GM13976 (cell line): ENCODE results near the gene SH2D3C.

Experiments used
- DNase-seq: peaks from one replicate; pipeline ENCODE4 v3.0.0; 2012; ENCODE audit warnings: low spot score
- CTCF ChIP-seq: IDR thresholded peaks from 2 replicates; pipeline ENCODE4 v1.5.1; 2012; ENCODE audit warnings: borderline replicate concordance, mild to moderate bottlenecking; ENCODE audit not compliant: insufficient read depth; ENCODE audit errors: extremely low read depth, missing control alignments, control extremely low read depth
- in situ Hi-C: fragments of 300-500 bp; cut with MboI; formaldehyde crosslinking; loops from one replicate; pipeline ENCODE4 v1.12.0; 2022; ENCODE audit warnings: low sequenced_read_pairs, mixed read lengths, inconsistent platforms; ENCODE audit not compliant: unreplicated experiment

Gene SH2D3C

GRCh38 chr9:127700594-127701255 lies 77.7 kb downstream of the SH2D3C start:
- no peak for TF ChIP-seq CTCF
- DNase-seq = no peak
- in situ Hi-C loops = no loop called here

GRCh38 chr9:127700140-127700539 lies 78.3 kb downstream of the SH2D3C start:
- DNase-seq = no peak
- no peak for TF ChIP-seq CTCF
- in situ Hi-C loops = no loop called here

- no peak for TF ChIP-seq CTCF
- DNase-seq = peak; percentile 97
- in situ Hi-C loops = no loop called here
Observed at GRCh38 chr9:127698985-127699670, 79.3 kb downstream of the SH2D3C start.

- TF ChIP-seq CTCF = no peak
- in situ Hi-C loops = no loop called here
- no peak for DNase-seq
Observed at GRCh38 chr9:127698386-127698785, 80.1 kb downstream of the SH2D3C start.

- in situ Hi-C loops = no loop called here
- no peak for TF ChIP-seq CTCF
- DNase-seq = no peak
Observed at GRCh38 chr9:127697575-127697974, 80.9 kb downstream of the SH2D3C start.

GRCh38 chr9:127694890-127695720 lies 83.4 kb downstream of the SH2D3C start:
- DNase-seq = no peak
- no peak for TF ChIP-seq CTCF
- in situ Hi-C loops = no loop called here
